Eye (tissue), 1 donor: ENCODE measurements around the gene DYNC1LI2.

Experiments used
- DNase-seq: peaks from one replicate; pipeline ENCODE4 v3.0.0-alpha.2; 2015

The DYNC1LI2 gene

GRCh38 chr16:66735891-66736290 lies 15.5 kb downstream of the DYNC1LI2 start:
- no peak for DNase-seq

GRCh38 chr16:66731101-66731500 lies 20.3 kb downstream of the DYNC1LI2 start:
- DNase-seq = no peak

DNA sequence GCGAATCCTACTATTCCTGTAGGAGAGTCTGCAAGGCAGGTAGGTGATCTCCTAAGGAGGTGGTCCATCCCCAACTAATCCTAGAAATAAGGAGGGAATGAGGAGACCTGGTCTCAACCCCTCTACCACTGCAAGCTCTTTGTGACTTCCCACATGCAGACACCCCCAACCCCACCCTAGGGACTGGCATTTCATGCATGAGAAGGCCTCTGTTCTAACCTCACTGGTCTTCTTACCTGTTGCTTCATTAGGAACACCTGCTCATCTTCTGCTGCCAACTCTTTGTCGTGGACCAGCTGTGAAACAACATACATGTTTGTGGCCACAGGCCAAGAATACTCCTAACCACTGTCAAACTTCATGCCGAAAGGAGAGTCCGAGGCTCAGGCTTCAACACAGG lies 22.6 kb downstream of the DYNC1LI2 start:
- DNase-seq = no peak

- peak; percentile 63 for DNase-seq
These were observed 23.2 kb downstream of the DYNC1LI2 start for GRCh38 chr16:66728117-66728787.

DNA sequence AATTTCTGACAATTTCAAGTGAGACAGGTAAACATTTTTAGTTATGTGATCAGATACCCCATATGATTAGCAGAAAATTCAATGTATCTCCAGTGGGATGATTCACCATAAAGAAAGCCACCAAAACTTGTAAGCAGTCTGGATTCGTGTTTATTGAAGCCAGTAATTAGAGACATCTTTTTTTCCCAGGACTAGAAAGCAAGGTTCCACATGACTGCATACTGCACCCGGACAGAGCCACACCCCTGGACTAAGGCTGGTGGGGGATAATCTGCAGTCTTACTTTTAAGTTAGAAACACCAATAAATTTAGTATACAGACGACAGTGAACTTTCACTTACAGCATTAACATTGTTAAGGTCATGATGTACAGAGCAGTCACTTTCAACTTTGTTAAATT lies 30.6 kb downstream of the DYNC1LI2 start:
- DNase-seq = no peak

- no peak for DNase-seq
These were observed 32.2 kb downstream of the DYNC1LI2 start for GRCh38 chr16:66719246-66719645.

GRCh38 chr16:66717776-66718175 lies 33.6 kb downstream of the DYNC1LI2 start:
- no peak for DNase-seq

- DNase-seq = peak; percentile 41
These were observed 34.2 kb downstream of the DYNC1LI2 start for GRCh38 chr16:66717112-66717675.

DNA sequence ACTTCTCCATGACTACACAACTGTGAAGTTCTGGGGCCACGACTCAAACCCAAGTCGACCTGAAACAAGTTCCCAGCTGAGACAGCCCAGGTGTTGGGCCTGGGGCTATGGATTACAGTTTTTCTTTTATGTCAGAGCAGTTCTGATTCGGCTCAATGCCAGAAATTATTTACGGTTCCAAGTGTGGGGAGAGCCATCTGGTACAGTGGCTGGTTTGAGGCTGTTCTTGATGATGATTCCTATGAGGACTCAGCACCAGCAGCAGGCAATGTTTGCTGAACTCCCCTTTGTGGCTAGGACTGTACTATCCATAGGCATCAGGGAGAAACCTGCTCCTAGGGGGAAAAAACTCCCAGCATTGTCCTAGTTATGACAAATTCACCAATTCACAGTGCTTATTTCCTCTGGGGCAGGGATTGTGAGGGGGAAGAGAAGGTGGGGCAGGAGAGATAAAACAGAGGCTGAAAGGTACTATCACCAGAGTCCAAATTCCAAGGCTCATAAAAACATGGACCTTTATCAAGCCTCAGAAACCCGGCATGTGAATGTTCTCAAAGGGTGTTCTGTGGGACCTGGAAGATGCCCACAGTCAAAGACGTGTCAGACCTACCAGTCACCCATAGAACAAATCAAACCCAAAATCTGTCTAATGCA lies 36.6 kb downstream of the DYNC1LI2 start:
- DNase-seq = peak; percentile 56

DNA sequence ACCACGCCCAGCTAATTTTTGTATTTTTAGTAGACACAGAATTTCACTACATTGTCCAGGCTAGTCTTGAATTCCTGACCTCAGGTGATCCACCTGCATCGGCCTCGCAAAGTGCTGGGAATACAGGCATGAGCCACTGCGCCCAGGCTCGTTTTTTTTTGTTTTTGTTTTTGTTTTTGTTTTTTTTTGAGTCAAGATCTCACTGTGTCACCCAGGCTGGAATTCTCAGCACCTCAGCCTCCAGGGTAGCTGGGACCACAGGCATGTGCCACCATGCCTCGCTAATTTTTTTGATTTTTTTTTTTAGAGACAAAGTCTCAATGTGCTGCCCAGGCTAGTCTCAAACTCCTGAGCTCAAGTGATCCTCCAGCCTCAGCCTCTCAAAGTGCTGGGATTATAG lies 37.3 kb downstream of the DYNC1LI2 start:
- no peak for DNase-seq

- DNase-seq = no peak
These were observed 38.3 kb downstream of the DYNC1LI2 start for GRCh38 chr16:66713076-66713475.

DNA sequence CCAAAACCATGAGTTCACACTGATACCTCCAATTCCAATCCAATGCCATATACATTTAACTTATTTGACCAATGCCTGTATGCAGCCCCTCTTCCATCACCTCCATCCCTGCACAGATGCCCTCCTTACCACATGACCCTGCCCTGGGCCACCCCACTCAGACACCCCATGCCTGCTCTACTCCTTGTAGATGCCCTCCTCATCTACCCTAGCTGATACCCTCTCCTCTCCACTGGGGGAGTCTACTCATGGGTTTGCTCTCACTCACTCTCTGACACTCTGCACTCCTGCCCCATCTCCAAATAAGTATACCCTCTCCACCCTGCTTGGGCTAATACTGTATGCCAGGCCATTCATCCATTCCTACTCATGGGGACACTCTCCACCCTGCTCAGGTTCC lies 38.9 kb downstream of the DYNC1LI2 start:
- no peak for DNase-seq

- DNase-seq = no peak
These were observed 39.8 kb downstream of the DYNC1LI2 start for GRCh38 chr16:66711581-66711980.

- DNase-seq = no peak
These were observed 44.9 kb downstream of the DYNC1LI2 start for GRCh38 chr16:66706506-66706880.

GRCh38 chr16:66705790-66706505 lies 45.5 kb downstream of the DYNC1LI2 start:
- DNase-seq = no peak

DNA sequence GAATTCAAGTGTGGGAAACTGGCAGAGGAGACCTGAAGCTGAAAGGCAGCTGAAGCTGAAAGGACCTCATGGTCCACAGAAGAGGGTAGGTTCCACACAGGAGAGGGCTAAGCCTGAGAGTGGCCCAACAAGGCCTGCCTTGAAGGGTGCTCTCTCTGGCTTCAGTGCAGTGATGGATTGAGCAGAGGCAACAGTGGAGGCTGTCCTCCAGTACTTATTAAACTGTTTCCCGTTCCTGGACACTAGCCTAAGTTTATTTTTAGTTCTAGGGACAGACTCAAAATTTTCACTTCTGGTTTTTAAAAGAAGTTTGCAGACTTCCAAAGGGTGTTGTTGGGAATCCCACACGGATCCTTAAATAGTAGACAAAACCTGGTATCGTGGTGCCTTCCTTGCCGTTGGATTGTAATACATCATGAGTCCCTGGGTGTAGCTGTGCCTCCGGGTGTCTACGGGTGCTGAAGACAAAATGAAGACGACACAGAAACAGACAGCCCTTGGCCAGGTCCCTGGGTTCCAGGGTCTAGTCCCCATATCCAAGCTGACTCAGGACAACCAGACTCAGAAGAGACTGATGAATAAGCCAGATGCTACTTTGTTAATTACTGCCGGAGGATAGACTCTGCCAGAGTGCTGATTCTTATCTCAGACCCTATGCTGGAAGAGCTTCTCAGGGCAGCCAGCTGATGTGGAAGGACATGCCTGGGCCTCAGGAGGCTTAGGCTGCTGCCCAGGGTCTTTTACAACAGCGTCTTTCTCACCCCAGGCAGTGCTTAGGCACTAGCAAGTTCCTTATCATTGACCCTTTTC lies 47.8 kb downstream of the DYNC1LI2 start:
- no peak for DNase-seq

GRCh38 chr16:66701516-66701915 lies 49.9 kb downstream of the DYNC1LI2 start:
- DNase-seq = no peak

- no peak for DNase-seq
These were observed 50.4 kb downstream of the DYNC1LI2 start for GRCh38 chr16:66701026-66701425.

- no peak for DNase-seq
These were observed 51.5 kb downstream of the DYNC1LI2 start for GRCh38 chr16:66699898-66700297.

- DNase-seq = no peak
These were observed 53.4 kb downstream of the DYNC1LI2 start for GRCh38 chr16:66698046-66698445.

DNA sequence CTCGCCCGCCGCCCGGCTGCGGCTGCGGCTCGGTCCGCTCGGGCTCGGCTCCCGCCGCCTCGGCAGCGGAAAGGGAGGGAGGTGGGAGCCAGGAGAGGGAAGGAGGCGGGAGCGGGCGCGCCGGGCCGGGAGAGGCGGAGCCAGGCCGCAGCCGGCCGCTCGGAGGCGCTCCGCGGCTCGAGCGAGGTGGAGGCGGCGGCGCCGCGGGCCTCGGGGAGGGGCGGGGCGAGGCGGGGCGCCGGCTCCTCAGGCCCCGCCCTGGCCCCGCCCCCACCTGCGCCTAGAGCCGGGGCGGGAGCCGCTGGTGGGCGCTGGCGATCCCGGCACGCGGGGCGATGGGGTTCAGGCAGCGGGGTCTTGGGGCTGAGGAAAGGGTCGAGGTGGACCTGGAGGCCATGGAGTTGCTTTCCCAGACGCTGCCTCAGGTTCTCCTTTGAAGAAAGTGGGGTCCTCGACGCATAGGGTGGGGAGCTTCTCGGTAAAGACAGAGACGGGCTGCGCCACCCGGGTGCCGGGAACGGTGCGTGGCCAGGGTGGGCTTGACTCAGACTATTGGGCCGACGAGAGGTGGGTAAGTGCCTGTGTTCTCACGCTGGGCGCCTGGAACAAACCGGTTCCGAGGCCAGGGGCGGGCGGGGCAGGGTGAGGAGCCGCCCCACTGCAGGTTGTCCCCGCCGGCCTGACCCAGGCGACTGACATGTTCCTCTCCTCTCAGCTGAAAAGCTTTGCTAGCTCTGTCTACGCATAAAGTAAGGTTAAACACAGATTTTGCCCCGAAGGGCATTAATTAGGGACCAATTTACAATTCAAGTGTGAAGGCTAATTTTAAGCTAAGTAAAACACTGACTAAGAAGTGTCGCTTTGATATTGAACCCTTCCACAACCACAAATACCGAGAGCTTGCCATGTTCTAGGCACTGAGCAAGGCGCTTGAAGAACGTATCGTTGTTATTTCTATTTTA lies 54.5 kb downstream of the DYNC1LI2 start, which contains the start of gene CMTM4:
Gene CMTM4, minus strand, starts transcription at position 75 of the 962 bp plus-strand sequence. CDS start 218 bp downstream, outside the sequence.
- DNase-seq = peak; percentile 94
